GM23338 (cell line): ENCODE measurements around the gene ARSB.

Source experiments
- EZH2 ChIP-seq: fragments of 200-600 bp; sonication (generic); IDR thresholded peaks from one replicate; pipeline ENCODE4 v1.8.0; 2017; ENCODE audit warnings: antibody characterized with exemption, mild to moderate bottlenecking, low read depth; ENCODE audit not compliant: unreplicated experiment
- EZH2phosphoT487 ChIP-seq: fragments of 200-600 bp; sonication (generic); IDR thresholded peaks from one replicate; pipeline ENCODE4 v1.8.1; 2018; ENCODE audit warnings: antibody characterized with exemption; ENCODE audit not compliant: unreplicated experiment
- POLR2AphosphoS5 ChIP-seq: IDR thresholded peaks from 2 replicates; pipeline ENCODE4 v1.6.1; 2016; ENCODE audit warnings: antibody characterized with exemption, low read depth
- ZNF331 ChIP-seq: fragments of 250-450 bp; sonication (Bioruptor Pico); IDR thresholded peaks from 2 replicates; pipeline ENCODE4 v1.5.0; 2020; ENCODE audit warnings: low read depth, mild to moderate bottlenecking, moderate library complexity
- TF ChIP-seq, protein P1 (sequence below), 2 experiments: fragments of 200-600 bp in 1 of 2; sonication (generic) in 1 of 2; conservative IDR thresholded peaks; 2 replicates each; pipeline versions ENCODE4 v1.5.1 to v1.6.1; 2016 to 2017; ENCODE audit warnings: antibody characterized with exemption in 2 of 2, low read depth in 2 of 2, mild to moderate bottlenecking in 2 of 2, moderate library complexity in 1 of 2

DNA sequence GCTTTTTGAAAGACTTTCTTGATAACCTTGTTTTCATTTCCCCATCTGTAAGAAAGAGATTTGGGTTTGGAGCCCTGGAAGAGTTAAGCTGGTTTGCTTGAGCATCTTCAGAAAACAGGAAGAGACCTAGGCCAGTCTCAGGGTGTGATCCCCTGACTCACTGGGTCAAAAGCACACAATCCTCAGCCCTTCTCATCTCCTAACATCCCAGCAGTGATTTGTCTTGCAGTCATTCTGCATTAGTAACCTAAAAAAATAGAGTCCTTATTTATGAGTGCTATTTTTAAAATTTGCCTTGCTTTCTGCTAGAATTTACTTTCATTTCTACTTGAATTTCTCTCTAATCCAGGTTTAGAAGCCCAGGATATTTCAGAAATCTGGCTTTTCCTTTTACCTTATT is 16.4 kb upstream of the ARSB start:
- TF ChIP-seq, protein P1, sequence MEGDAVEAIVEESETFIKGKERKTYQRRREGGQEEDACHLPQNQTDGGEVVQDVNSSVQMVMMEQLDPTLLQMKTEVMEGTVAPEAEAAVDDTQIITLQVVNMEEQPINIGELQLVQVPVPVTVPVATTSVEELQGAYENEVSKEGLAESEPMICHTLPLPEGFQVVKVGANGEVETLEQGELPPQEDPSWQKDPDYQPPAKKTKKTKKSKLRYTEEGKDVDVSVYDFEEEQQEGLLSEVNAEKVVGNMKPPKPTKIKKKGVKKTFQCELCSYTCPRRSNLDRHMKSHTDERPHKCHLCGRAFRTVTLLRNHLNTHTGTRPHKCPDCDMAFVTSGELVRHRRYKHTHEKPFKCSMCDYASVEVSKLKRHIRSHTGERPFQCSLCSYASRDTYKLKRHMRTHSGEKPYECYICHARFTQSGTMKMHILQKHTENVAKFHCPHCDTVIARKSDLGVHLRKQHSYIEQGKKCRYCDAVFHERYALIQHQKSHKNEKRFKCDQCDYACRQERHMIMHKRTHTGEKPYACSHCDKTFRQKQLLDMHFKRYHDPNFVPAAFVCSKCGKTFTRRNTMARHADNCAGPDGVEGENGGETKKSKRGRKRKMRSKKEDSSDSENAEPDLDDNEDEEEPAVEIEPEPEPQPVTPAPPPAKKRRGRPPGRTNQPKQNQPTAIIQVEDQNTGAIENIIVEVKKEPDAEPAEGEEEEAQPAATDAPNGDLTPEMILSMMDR (conservative IDR thresholded peaks at IDR 0.05; ENCODE audit: low read depth in 2 of 2) = no peak
- TF ChIP-seq EZH2phosphoT487 (no peak), POLR2AphosphoS5 (no peak), EZH2 (no peak), ZNF331 (CRISPR knock-in tag) (no peak)
